Measurements from ENCODE around the gene PATJ.

- no peak for TF ChIP-seq CTCF (IDR thresholded peaks at IDR 0.05)
- TF ChIP-seq POLR2A (IDR thresholded peaks at IDR 0.05; ENCODE audit: low read depth), result no peak
Measured at GRCh38 chr1:61887931-61888564, 145.8 kb downstream of the PATJ start.

All from esophagus muscularis mucosa (tissue), 3 donors.